NCI-H2227 (cell line): ENCODE results near the gene RBM33.

Experiments
- DNase-seq: peaks from one replicate; lab custom pipeline; 2025; ENCODE audit not compliant: unreplicated experiment; lab: John Stamatoyannopoulos, UW

Gene RBM33

DNA sequence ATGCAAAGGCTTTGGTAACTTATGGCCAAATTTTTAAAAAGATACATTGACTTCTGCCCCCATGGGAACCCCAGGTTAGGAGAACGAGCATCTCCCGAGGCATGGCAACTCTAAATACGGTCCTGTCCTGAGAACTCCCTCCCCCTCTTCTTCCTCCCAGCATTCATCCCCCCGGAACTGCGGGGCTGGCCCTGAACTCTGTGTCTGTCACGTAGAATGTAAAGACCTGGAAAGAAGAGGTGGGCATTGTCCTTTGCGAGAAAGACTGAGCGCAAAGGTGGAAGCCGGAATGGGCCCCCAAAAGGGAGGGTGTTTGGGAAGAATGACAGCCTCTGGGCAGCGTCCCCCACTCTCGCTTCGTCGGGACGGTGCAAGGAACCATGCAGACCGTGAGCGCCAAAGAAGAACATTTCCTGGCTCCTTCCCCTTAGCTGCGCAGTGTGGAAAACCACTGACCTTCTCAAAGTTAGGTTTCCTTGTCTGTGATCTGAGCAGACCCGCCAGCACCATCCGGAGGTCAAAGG lies 146.8 kb downstream of the RBM33 start:
- no peak for DNase-seq

DNA sequence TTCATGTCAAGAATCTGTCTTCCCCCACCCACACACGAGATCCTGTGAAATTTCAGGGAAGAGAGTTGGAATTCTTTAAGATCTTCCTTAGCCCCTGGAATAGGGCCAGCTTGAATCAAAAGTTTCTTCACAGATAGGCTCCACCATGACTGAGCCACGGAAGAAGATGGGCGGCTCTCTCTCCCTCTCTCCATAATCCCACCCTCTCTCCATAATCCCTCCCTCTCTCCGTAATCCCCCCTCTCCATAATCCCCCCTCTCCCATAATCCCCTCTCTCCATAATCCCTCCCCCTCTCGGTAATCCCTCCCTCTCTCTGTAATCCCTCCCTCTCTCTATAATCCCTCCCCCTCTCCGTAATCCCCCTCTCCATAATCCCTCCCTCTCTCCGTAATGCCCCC lies 147.4 kb downstream of the RBM33 start:
- DNase-seq = no peak

DNA sequence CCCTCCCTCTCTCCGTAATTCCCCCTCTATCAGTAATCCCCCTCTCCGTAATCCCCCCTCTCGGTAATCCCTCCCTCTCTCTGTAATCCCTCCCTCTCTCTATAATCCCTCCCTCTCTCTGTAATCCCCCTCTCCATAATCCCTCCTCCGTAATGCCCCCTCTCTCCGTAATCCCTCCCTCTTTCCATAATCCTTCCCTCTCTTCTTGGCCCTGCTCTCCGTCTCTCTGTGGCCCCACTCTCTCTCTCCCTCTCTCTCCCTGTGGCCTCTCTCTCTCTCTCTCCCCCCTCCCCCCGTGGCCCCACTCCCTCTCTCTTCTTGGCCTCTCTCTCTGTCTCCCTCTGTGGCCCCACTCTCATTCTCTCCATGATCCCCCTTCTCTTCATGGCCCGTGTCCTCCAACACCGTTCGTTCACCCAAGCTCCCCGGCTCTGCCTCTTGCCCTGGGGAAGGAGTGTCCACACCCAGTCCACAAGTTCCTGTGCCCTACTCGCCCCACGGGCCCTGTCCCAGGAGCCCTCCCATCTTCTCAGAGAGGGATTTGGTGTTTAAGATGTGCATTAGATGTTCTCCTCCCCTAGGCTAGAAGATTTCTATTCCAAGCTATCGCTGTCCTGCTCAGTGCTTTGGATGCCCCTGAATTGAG lies 148.0 kb downstream of the RBM33 start:
- DNase-seq = no peak

DNA sequence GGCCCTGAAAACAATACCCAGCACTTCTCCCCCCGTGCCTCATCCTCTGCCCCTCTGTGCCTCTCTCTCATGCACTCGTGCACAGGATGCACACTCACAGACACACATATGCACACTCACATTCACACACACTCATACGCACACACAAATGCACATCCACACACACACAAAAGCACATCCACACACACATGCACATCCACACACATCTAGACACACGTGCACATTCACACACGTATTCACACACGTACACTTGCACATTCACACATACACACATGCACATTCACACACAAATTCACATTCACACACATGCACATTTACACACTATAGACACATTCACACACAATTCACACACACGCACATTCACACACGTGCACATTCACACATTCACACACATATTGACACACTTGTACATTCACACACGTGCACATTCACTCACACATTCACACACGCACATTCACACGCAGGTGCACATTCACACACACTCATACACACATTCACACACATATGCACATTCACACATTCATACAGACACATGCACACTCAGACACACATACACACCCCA lies 148.6 kb downstream of the RBM33 start:
- no peak for DNase-seq

DNA sequence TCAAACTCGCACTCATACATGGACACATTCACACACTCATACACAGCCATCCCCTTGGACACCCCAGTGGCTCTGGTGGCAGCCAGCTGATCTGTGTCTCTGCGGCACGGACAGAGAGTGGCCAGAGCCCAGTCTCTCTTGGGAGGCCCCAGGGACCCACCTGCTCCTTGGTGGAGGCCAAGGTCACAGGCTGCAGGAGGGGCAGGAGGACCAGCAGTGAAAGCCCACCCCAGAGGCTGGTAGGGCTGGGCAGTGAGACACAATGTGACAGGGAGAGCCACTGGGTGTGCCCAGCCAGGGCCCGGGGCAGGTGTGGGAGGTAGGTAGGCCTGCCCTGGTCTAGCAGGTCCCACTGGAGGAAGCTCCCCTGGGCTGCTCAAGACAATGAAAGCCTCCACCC lies 149.3 kb downstream of the RBM33 start:
- no peak for DNase-seq

GRCh38 chr7:155794196-155794595 lies 149.7 kb downstream of the RBM33 start:
- DNase-seq = no peak

GRCh38 chr7:155795401-155795800 lies 150.9 kb downstream of the RBM33 start:
- DNase-seq = no peak

DNA sequence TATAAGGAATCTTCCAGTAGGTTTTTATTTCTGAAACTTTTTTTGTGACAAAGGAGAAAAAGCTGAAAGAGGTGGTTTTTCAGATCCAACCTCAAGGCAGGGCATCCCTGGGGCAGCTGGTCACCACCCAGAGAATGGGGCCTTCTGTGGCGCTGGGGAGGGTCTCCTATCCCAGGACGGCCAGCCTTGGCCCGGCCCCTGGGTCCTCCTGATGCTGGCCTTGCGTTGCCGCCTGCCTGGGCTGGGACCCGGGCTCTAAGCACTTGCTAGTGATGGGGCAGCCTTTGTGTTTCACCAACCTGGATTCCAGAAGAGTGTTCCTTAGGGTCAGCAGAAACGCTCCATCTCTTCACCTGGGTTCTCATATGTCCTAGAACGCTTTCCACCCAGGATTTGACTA lies 151.5 kb downstream of the RBM33 start:
- no peak for DNase-seq

- peak; percentile 59 for DNase-seq
These were observed 152.2 kb downstream of the RBM33 start for GRCh38 chr7:155796381-155797261.

GRCh38 chr7:155797262-155798250 lies 153.1 kb downstream of the RBM33 start:
- no peak for DNase-seq

- no peak for DNase-seq
These were observed 154.4 kb downstream of the RBM33 start for GRCh38 chr7:155798673-155799439.

GRCh38 chr7:155799514-155799913 lies 155.1 kb downstream of the RBM33 start:
- peak; percentile 17 for DNase-seq

DNA sequence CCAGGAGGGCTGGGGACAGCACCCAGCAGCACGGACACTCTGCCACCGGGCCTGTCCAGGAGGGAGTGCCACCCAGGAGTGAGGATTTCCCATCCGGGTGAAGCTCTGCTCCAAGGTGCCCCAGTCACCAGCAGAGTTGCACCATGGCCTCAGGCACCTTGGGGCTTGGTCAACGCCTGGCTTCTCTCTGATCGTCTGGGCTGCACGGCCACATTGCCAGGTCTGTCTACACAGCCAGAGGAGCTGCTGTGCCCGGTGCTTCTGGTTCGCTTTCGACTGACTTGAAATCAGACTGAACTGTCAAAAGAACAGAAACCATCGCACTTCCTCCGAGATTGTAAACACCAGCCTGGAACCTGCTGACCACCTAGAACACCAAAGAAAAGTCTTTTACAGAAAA lies 155.8 kb downstream of the RBM33 start:
- no peak for DNase-seq

GRCh38 chr7:155800741-155801267 lies 156.3 kb downstream of the RBM33 start:
- DNase-seq = no peak

GRCh38 chr7:155802291-155802690 lies 157.8 kb downstream of the RBM33 start:
- no peak for DNase-seq

GRCh38 chr7:155802906-155803417 lies 158.5 kb downstream of the RBM33 start:
- no peak for DNase-seq

DNA sequence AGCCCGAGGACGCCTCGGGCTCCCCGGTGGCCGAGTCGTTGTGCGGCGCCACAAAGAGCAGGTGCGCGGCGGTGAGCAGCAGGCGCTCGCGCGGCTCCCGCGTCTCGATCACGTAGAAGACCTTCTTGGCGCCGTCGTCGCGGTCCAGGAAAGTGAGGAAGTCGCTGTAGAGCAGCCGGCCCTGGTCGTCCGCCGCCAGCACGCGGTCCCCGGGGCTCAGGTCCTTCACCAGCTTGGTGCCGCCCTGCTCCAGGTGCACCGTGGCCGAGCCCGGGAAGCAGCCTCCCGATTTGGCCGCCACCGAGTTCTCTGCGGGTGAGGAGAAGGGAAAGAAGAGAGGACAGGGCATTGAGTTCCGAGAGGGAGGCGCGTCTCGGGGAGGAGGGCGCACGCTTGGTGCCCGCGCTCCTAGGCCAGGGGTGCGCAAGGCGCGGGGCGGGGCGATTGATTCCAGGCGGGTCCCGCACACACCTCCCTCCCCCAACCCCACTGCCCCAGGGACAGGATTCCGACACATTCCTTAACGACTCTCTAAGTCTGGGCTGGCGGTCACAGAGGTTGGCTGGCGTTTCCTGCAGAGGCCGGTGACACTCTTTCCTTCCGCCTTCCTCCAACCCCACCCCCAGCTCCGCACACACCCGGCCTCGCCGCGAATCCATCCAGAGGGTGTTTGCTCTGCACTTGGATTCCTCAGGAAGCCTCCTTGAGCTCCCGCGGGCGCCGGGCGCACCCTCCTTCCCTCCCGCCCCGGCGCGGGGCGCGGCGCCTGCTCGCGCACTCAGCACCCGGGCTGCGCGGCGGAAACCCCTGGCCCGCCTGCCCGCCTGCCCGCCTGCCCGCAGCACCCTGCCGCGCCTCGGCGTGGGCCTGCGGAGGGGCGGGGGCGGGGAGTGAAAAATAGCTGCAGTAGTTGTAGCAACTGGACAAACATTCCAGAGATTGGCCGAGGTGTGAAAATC lies 159.2 kb downstream of the RBM33 start:
- DNase-seq = peak; percentile 30

DNA sequence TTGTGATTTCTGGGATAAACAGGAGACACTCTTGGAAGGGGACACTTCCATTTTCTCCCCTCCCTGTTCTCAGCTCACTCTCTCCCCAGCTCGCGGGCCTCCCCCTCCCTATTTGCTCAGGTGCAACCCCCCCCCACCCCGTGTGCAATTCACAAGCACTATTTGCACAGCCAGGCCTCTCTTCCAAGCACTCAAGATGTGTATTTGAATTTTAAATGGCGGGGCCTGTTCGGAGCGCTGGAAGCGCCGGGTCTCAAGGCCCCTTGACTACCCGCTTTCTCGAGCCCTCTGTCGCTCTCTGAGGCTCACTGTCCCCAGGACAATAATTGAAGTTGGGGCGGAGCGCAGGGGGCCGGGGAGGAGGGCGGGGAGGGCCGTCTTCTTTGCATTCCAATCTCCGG lies 160.0 kb downstream of the RBM33 start:
- no peak for DNase-seq
